Measurements from ENCODE around the gene ZFPL1. TPM values are rescaled to one million over a fixed set of nuclear protein-coding genes. Genes with fewer than 3 reads are reported as not detected.
A peak's percentile ranks its signal among the peaks of the same experiment; 100 is the strongest.

Gene ZFPL1
- polyA plus RNA-seq, 1 experiment: 30.9 TPM

DNA sequence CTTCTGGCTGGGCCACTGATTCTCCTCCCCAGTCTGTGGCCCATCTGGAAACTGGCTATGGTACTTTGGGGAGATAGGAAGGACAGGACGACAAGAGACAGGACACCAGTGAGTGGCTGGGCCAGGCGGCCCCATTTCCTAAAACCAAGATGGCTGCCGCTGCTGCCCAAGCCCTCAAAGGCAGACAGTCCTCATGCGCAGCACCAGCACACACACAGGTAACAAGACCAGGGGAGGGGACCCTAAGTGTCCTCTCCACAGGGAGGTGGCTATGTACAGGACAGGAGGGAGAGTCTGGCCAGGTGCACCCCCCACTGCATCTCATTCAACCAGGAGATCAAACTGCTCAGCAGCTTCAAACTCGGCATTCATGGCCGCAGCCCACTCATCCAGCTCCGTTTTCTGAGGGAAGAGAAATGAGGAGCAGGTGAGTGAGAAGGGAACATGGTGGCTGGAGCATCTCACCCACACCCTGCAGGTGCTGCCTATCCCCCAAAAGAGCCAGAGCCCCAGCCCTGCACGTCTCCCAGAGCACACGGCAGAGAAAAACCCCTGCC lies 5.2 kb upstream of the ZFPL1 start:
- POLR2A ChIA-PET: no interaction called here
- DNase-seq (ENCODE audit: low read depth, low spot score): no peak
- Histone ChIP-seq H3K9me3 (ENCODE audit: control insufficient read depth, insufficient read depth, low read length) (no peaks in the 10 kb centered on the region; the same call in 1 of the 2 replicates), H3K4me3 (ENCODE audit: low read depth, low read length) (no peak overlapping the region), H3K27me3 (ENCODE audit: control insufficient read depth, insufficient read depth, low read length) (no peaks in the 10 kb centered on the region), H3K27ac (ENCODE audit: low read depth, low read length) (no peak overlapping the region)
- TF ChIP-seq, protein P1, sequence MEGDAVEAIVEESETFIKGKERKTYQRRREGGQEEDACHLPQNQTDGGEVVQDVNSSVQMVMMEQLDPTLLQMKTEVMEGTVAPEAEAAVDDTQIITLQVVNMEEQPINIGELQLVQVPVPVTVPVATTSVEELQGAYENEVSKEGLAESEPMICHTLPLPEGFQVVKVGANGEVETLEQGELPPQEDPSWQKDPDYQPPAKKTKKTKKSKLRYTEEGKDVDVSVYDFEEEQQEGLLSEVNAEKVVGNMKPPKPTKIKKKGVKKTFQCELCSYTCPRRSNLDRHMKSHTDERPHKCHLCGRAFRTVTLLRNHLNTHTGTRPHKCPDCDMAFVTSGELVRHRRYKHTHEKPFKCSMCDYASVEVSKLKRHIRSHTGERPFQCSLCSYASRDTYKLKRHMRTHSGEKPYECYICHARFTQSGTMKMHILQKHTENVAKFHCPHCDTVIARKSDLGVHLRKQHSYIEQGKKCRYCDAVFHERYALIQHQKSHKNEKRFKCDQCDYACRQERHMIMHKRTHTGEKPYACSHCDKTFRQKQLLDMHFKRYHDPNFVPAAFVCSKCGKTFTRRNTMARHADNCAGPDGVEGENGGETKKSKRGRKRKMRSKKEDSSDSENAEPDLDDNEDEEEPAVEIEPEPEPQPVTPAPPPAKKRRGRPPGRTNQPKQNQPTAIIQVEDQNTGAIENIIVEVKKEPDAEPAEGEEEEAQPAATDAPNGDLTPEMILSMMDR (IDR thresholded peaks at IDR 0.05; ENCODE audit: low read depth, low read length): no peak
- CTCF ChIA-PET: no interaction called here

DNA sequence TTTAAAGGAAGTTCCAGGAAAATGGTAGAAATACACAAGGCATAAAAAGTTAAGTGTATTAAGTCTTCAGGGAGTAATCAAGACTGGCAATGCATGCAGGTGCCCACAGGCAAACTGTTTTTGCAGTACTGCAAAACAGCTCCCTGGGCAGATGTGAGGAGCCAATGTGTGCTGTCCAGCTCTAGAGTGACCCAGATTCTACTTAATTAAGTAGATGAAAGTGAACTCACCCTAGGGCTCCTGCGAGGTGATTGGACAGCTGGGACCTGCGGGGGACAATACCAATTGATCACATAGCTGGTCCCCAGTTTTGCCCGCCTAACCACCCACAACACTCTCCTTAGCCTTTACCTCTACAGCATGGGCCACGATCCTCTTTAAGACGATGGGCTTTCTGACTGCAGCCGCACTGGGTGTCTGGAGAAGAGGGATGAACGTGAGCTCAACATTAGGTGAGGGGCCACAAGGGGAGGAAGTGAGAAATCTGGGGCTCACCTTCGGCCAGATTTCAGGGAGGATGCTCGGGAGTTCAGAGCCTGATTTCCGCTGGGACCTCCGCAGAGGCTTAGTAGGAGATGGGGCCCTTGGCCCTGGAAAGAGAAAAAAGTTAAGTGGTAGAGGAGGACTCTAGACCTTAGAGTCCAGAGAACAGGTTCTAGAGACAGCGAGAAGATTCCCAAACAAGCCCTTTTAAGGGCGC lies 738 bp upstream of the ZFPL1 start:
- no peak for DNase-seq (ENCODE audit: low read depth, low spot score)
- CTCF ChIA-PET: interaction anchor here (1.1 to 1.3 kb wide), 2 partner anchors 69 to 70 kb away, joined by 3 to 6 read pairs; partner anchors contain the start of gene ARL2
- Histone ChIP-seq H3K9me3 (ENCODE audit: control insufficient read depth, insufficient read depth, low read length) (no peaks in the 10 kb centered on the region; the same call in 1 of the 2 replicates), H3K27ac (ENCODE audit: low read depth, low read length) (peak overlapping the region; percentile 98), H3K4me3 (ENCODE audit: low read depth, low read length) (peak overlapping the region; percentile 94), H3K27me3 (ENCODE audit: control insufficient read depth, insufficient read depth, low read length) (no peaks in the 10 kb centered on the region)
- POLR2A ChIA-PET: no interaction called here
- TF ChIP-seq, protein P1 (IDR thresholded peaks at IDR 0.05; ENCODE audit: low read depth, low read length): no peak

DNA sequence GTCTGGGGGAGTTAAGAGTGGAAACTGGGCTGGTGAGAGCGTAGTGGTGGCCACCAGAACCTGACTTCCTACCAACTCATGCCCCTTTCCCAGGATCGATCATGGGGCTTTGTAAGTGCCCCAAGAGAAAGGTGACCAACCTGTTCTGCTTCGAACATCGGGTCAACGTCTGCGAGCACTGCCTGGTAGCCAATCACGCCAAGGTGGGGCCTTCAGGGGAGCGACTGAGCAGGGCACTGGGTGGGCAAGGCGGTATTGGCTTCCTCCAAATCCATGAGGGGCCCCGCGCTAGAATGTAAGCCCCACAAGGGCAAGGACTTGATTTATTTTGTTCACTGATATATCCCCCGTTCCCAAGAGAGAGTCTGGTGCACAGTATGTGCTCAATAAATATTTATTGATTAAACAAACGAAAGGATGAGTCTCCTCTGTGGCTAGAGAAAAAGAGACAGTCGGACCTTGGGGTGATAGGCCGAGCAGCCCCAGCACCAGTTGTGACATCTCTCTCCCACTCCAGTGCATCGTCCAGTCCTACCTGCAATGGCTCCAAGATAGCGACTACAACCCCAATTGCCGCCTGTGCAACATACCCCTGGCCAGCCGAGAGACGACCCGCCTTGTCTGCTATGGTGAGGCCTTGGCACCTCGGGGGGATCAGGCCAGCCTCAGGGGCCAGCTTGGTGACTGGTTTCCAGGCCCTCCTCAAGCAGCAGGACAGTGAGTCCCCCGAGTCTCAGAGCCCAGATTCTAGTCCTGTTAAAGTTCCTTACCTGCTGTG lies 765 bp downstream of the ZFPL1 start:
- Histone ChIP-seq H3K4me3 (ENCODE audit: low read depth, low read length) (peak overlapping the region; percentile 94), H3K27me3 (ENCODE audit: control insufficient read depth, insufficient read depth, low read length) (no peaks in the 10 kb centered on the region), H3K9me3 (ENCODE audit: control insufficient read depth, insufficient read depth, low read length) (no peaks in the 10 kb centered on the region; the same call in 1 of the 2 replicates), H3K27ac (ENCODE audit: low read depth, low read length) (peak overlapping the region; percentile 98)
- no peak for DNase-seq (ENCODE audit: low read depth, low spot score)
- POLR2A ChIA-PET: no interaction called here
- CTCF ChIA-PET: interaction anchor here (1.1 kb wide), 1 partner anchor 29 kb away, joined by 5 read pairs; no protein-coding TSS in a partner anchor
- TF ChIP-seq, protein P1 (IDR thresholded peaks at IDR 0.05; ENCODE audit: low read depth, low read length): no peak

DNA sequence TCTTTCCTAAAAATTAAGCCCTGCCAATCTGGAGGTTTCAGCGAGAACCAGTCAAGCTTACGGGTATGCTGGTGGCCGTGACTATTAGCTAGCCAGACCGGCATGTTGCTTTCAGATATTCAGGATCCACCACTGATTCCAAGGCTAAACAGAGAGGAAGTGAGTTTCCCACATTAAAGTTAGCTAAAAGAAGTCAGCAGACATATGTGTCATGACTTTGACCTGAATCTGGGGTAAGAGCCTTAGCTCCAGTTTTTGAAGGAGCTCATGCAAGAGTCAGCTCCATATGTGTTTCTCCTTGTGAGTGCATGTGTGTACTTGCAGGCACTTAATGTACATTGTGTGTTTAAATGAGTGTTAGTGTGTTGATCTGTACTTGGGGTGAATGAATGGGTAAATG lies 1.4 kb downstream of the ZFPL1 start:
- no peaks in the 10 kb centered on the region; the same call in 1 of the 2 replicates for H3K9me3 ChIP-seq (ENCODE audit: control insufficient read depth, insufficient read depth, low read length)
- no peak overlapping the region for H3K27ac ChIP-seq (ENCODE audit: low read depth, low read length)
- DNase-seq (ENCODE audit: low read depth, low spot score): no peak
- POLR2A ChIA-PET: no interaction called here
- no peaks in the 10 kb centered on the region for H3K27me3 ChIP-seq (ENCODE audit: control insufficient read depth, insufficient read depth, low read length)
- TF ChIP-seq, protein P1 (IDR thresholded peaks at IDR 0.05; ENCODE audit: low read depth, low read length): no peak
- no peak overlapping the region; the same call in 1 of the 2 replicates for H3K4me3 ChIP-seq (ENCODE audit: low read depth, low read length)
- CTCF ChIA-PET: interaction anchor here (1.1 kb wide), 1 partner anchor 28 kb away, joined by 5 read pairs; no protein-coding TSS in a partner anchor

Measured in AG04450 (cell line).